Measurements from ENCODE around the gene UBAC1.
A peak's percentile ranks its signal among the peaks of the same experiment; 100 is the strongest.

UBAC1 gene

DNA sequence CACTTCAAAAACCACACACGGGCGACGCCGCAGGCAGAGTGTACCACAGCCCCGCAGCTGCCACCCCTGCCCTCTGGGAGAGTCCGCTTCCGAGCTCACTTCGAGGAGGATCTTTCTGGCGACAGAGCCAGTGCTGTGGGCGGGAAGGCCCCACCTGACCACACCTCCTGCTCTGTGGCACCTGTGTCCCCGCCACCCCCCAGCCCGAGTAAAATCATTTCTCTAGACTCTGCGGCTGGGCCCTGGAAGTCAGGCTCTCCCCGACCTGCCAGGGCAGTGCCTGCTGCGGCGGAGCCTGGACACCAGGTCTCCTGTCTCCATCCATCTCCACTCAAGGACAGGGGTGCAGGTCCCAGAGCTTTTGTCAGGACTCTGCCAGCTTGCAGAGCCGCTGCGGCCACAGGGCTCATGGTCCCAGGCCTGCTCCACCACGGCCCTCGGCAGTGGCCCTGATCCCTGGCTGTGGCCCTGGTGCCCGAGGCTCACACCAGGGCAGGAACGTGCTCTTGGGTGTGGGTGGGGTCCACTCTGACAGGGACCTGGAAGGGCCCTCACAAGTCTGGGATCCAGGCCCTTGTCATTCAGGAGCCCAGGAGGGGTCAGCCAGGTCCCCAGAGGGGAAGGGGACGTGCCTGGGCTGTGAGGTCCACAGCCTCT is 33.0 kb downstream of the UBAC1 start:
- Histone ChIP-seq H3K79me1 (replicated peaks; ENCODE audit: low read length, poor library complexity, severe bottlenecking) (peaks cover 23% of the 10 kb centered on the region), H4K91ac (ENCODE audit: low read length) (peak overlapping the region; percentile 36), H2AFZ (ENCODE audit: low read depth, low read length) (no peak overlapping the region), H2BK5ac (ENCODE audit: low read depth, low read length, poor library complexity, severe bottlenecking) (no peak overlapping the region), H3K18ac (ENCODE audit: low read depth in 1 of 2, low read length in 2 of 2) (no peak overlapping the region), H3K4me3 (ENCODE audit: insufficient read depth in 1 of 2, low read depth in 1 of 2, low read length in 2 of 2) (no peak overlapping the region), H3K36me3 (ENCODE audit: control insufficient read depth in 1 of 2, insufficient read depth in 2 of 2, low read depth in 1 of 2, low read length in 2 of 2) (peaks cover 19 to 66% of the 10 kb centered on the region in 2 experiments), H2BK15ac (ENCODE audit: low read depth, poor library complexity, severe bottlenecking) (no peak overlapping the region), H4K8ac (ENCODE audit: low read length) (no peak overlapping the region), H3K27ac (ENCODE audit: low read length, poor library complexity, severe bottlenecking) (no peak overlapping the region), H3K4ac (ENCODE audit: low read depth in 1 of 2, low read length in 2 of 2) (no peak overlapping the region), H3K4me2 (ENCODE audit: low read length, poor library complexity, severe bottlenecking) (no peak overlapping the region), H3K23ac (ENCODE audit: low read length in 2 of 2) (no peak overlapping the region), H3K27me3 (ENCODE audit: control insufficient read depth in 1 of 2, insufficient read depth in 1 of 2, low read length in 2 of 2) (no peaks in the 10 kb centered on the region), H3K9ac (ENCODE audit: low read length) (no peak overlapping the region), H3K4me1 (ENCODE audit: control insufficient read depth, insufficient read depth, low read depth, low read length) (peaks cover 18% of the 10 kb centered on the region), H2BK12ac (ENCODE audit: low read length in 2 of 2) (no peak overlapping the region), H2BK120ac (ENCODE audit: low read depth, low read length) (no peak overlapping the region), H2AK5ac (ENCODE audit: low read length, severe bottlenecking) (no peak overlapping the region), H3K14ac (ENCODE audit: low read length in 2 of 2) (no peak overlapping the region), H3K9me3 (ENCODE audit: control insufficient read depth, low read length) (no peaks in the 10 kb centered on the region)
- no peak for DNase-seq
- WGBS: 97% methylated on average over 23 of the region's 23 CpGs

DNA sequence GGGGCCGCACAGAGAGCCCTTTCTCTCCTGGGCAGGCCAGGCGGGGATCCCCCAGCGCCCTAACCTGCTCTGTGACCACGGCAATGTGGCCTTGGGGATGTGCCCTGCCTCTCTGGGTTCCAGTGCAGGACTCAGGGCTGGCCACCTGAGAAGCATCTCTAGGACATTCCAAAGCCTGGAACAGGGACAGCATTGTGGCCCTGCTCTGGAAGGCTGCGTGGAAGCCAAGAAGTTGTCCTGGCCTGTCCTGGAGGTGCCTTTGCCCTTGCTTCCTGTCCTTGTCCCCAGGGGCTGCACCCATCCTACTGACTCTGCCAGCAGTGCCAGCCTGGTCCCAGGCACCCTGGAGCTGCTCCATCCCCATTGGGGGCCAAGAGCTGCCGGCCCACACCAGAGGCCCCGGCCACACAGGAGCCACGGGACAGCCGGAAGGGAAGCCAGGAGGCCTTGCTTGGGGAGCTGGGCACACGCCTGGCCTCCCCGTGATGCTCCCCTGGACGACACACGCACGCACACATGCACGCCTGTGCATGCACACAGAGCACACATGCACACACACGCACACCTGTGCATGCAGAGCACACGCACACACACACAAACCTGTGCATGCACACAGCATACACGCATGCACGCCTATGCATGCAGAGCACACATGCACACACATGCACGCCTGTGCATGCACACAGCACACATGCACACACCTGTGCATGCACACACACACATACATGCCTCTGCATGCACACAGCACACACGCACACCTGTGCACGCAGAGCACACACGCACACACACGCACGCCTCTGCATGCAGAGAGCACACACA is 33.8 kb downstream of the UBAC1 start:
- no peak overlapping the region for H3K23ac ChIP-seq (ENCODE audit: low read length in 2 of 2)
- peaks cover 18% of the 10 kb centered on the region for H3K4me1 ChIP-seq (ENCODE audit: control insufficient read depth, insufficient read depth, low read depth, low read length)
- no peak overlapping the region for H2BK5ac ChIP-seq (ENCODE audit: low read depth, low read length, poor library complexity, severe bottlenecking)
- no peaks in the 10 kb centered on the region for H3K27me3 ChIP-seq (ENCODE audit: control insufficient read depth in 1 of 2, insufficient read depth in 1 of 2, low read length in 2 of 2)
- H3K27ac ChIP-seq (ENCODE audit: low read length, poor library complexity, severe bottlenecking): no peak overlapping the region
- peak overlapping the region; percentile 0 for H4K91ac ChIP-seq (ENCODE audit: low read length)
- 97% methylated on average over 25 of the region's 25 CpGs for WGBS
- H3K4ac ChIP-seq (ENCODE audit: low read depth in 1 of 2, low read length in 2 of 2): no peak overlapping the region
- no peak overlapping the region for H2AFZ ChIP-seq (ENCODE audit: low read depth, low read length)
- H2BK120ac ChIP-seq (ENCODE audit: low read depth, low read length): no peak overlapping the region
- no peak overlapping the region for H2AK5ac ChIP-seq (ENCODE audit: low read length, severe bottlenecking)
- no peak overlapping the region for H2BK15ac ChIP-seq (ENCODE audit: low read depth, poor library complexity, severe bottlenecking)
- H3K4me2 ChIP-seq (ENCODE audit: low read length, poor library complexity, severe bottlenecking): no peak overlapping the region
- H3K79me1 ChIP-seq (replicated peaks; ENCODE audit: low read length, poor library complexity, severe bottlenecking): peaks cover 22% of the 10 kb centered on the region
- H4K8ac ChIP-seq (ENCODE audit: low read length): no peak overlapping the region
- H3K9me3 ChIP-seq (ENCODE audit: control insufficient read depth, low read length): no peaks in the 10 kb centered on the region
- H2BK12ac ChIP-seq (ENCODE audit: low read length in 2 of 2): no peak overlapping the region
- no peak for DNase-seq
- H3K36me3 ChIP-seq (ENCODE audit: control insufficient read depth in 1 of 2, insufficient read depth in 2 of 2, low read depth in 1 of 2, low read length in 2 of 2): peaks cover 11 to 59% of the 10 kb centered on the region in 2 experiments
- H3K4me3 ChIP-seq (ENCODE audit: insufficient read depth in 1 of 2, low read depth in 1 of 2, low read length in 2 of 2): peak overlapping the region in 1 of 2 experiments; percentile 41
- peak overlapping the region; percentile 21 for H3K9ac ChIP-seq (ENCODE audit: low read length)
- no peak overlapping the region for H3K18ac ChIP-seq (ENCODE audit: low read depth in 1 of 2, low read length in 2 of 2)
- peak overlapping the region in 1 of 2 experiments; percentile 76 for H3K14ac ChIP-seq (ENCODE audit: low read length in 2 of 2)

DNA sequence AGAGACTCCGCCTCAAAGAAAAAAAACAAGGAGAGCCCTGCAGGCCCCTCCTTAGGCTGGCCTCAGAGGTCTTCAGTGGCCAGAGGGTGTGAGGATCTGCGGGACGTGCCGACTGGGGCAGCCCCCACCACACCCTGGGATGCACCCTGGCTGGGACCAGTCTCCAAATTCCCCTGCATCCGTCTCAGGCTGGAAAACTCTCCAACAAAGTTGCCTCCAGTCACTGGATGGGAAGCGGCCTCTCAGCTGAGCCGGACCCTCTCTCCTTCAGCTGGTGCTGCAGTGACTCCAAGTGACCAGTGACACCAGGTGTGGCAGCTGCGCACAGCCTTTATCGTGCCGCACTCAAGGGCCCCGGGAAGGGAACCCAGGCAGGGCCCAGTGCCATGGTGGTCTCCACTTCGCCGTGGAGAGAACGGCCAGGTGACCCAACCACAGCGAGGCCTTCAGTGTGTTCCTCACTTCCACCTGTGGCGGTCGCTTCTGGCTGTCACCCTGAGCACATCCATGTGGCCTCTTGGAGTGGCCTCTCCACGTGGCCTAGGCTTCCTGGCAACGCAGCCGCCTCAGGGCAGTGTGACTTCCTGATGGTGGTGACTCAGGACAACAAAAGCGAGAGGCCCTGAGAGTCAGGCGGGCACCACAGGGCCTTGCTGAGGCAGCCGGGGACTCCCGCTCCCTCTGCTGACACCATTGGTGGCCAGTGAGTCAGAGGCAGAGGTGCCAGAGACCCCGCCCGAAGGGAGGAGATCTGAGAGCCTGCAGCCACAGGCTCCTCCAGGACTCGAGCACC is 34.6 kb downstream of the UBAC1 start:
- no peaks in the 10 kb centered on the region for H3K27me3 ChIP-seq (ENCODE audit: control insufficient read depth in 1 of 2, insufficient read depth in 1 of 2, low read length in 2 of 2)
- H3K4me2 ChIP-seq (ENCODE audit: low read length, poor library complexity, severe bottlenecking): no peak overlapping the region
- no peak overlapping the region for H3K23ac ChIP-seq (ENCODE audit: low read length in 2 of 2)
- peaks cover 18% of the 10 kb centered on the region for H3K4me1 ChIP-seq (ENCODE audit: control insufficient read depth, insufficient read depth, low read depth, low read length)
- no peak overlapping the region for H2AK5ac ChIP-seq (ENCODE audit: low read length, severe bottlenecking)
- DNase-seq: peak; percentile 78
- H2BK120ac ChIP-seq (ENCODE audit: low read depth, low read length): no peak overlapping the region
- H2BK5ac ChIP-seq (ENCODE audit: low read depth, low read length, poor library complexity, severe bottlenecking): no peak overlapping the region
- H3K4ac ChIP-seq (ENCODE audit: low read depth in 1 of 2, low read length in 2 of 2): no peak overlapping the region
- H2AFZ ChIP-seq (ENCODE audit: low read depth, low read length): no peak overlapping the region
- no peak overlapping the region for H4K91ac ChIP-seq (ENCODE audit: low read length)
- 81% methylated on average over 27 of the region's 27 CpGs for WGBS
- no peak overlapping the region for H3K4me3 ChIP-seq (ENCODE audit: insufficient read depth in 1 of 2, low read depth in 1 of 2, low read length in 2 of 2)
- H3K79me1 ChIP-seq (replicated peaks; ENCODE audit: low read length, poor library complexity, severe bottlenecking): peaks cover 22% of the 10 kb centered on the region
- H3K9ac ChIP-seq (ENCODE audit: low read length): peak overlapping the region; percentile 21
- no peak overlapping the region for H3K18ac ChIP-seq (ENCODE audit: low read depth in 1 of 2, low read length in 2 of 2)
- no peak overlapping the region for H2BK12ac ChIP-seq (ENCODE audit: low read length in 2 of 2)
- H3K27ac ChIP-seq (ENCODE audit: low read length, poor library complexity, severe bottlenecking): no peak overlapping the region
- H4K8ac ChIP-seq (ENCODE audit: low read length): no peak overlapping the region
- peaks cover 10 to 56% of the 10 kb centered on the region in 2 experiments for H3K36me3 ChIP-seq (ENCODE audit: control insufficient read depth in 1 of 2, insufficient read depth in 2 of 2, low read depth in 1 of 2, low read length in 2 of 2)
- H3K14ac ChIP-seq (ENCODE audit: low read length in 2 of 2): no peak overlapping the region
- H3K9me3 ChIP-seq (ENCODE audit: control insufficient read depth, low read length): no peaks in the 10 kb centered on the region
- no peak overlapping the region for H2BK15ac ChIP-seq (ENCODE audit: low read depth, poor library complexity, severe bottlenecking)
